Adrenal gland (tissue), 5 donors: ENCODE data around the gene FNIP2.

Experiments
- POLR2A ChIP-seq, 2 donors: fragments of 450-650 bp; IDR thresholded peaks; one replicate each; pipeline ENCODE4 v1.6.1; 2017; ENCODE audit warnings: antibody characterized with exemption in 2 of 2, mild to moderate bottlenecking in 2 of 2, moderate library complexity in 1 of 2
- TF ChIP-seq, protein P1 (sequence below), 6 experiments: fragments of 450-650 bp in 4 of 6; fragments of 200-600 bp in 2 of 6; sonication (generic) in 1 of 6; IDR thresholded peaks; 1 replicate in 5 of 6; 2 replicates in 1 of 6; pipeline versions ENCODE4 v1.5.1 to v1.8.0; 2016 to 2021; ENCODE audit warnings: antibody characterized with exemption in 6 of 6, mild to moderate bottlenecking in 2 of 6, moderate library complexity in 1 of 6
- donor health status: DM: no; HTN: no; CAD: no.

DNA sequence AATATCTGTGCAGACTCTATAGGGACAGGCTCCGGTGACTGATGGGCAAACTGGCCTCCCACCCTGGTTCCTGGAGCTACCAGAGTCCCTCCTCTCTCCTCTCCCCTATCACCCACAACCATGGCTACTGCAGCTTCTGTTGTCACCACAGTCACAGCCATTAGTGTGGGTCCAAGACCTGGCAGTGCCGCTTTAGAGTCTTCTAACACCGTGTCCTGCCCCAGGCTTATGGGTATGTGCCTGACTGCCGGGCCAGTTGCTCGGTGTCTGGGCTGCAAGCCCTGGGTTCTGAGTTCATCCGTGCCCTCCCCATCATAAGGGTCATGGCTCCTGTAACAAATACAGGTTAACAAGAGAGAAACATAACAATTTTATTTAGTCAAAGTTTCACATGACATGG lies 85.4 kb downstream of the FNIP2 start:
- TF ChIP-seq, protein P1, sequence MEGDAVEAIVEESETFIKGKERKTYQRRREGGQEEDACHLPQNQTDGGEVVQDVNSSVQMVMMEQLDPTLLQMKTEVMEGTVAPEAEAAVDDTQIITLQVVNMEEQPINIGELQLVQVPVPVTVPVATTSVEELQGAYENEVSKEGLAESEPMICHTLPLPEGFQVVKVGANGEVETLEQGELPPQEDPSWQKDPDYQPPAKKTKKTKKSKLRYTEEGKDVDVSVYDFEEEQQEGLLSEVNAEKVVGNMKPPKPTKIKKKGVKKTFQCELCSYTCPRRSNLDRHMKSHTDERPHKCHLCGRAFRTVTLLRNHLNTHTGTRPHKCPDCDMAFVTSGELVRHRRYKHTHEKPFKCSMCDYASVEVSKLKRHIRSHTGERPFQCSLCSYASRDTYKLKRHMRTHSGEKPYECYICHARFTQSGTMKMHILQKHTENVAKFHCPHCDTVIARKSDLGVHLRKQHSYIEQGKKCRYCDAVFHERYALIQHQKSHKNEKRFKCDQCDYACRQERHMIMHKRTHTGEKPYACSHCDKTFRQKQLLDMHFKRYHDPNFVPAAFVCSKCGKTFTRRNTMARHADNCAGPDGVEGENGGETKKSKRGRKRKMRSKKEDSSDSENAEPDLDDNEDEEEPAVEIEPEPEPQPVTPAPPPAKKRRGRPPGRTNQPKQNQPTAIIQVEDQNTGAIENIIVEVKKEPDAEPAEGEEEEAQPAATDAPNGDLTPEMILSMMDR (IDR thresholded peaks at IDR 0.05), result no peak
- TF ChIP-seq POLR2A (IDR thresholded peaks at IDR 0.05), result no peak
